H7 (cell line): ENCODE measurements around the gene TLCD4. TPM values are rescaled to one million over a fixed set of nuclear protein-coding genes. Genes with fewer than 3 reads are reported as not detected.
"Not testable (repeated sequence)": the region's sequence is repeated elsewhere in the genome, so short reads cannot be mapped to it uniquely, and the experiment has no call there.

Source experiments
- DNase-seq: peaks from one replicate; pipeline ENCODE4 v3.0.0; 2012
- H3K27me3 ChIP-seq: 2 replicates; pipeline ENCODE4 v1.6.0; 2011; ENCODE audit warnings: mild to moderate bottlenecking, low read length; ENCODE audit not compliant: control insufficient read depth, insufficient read depth
- H3K36me3 ChIP-seq: replicated peaks from 2 replicates; pipeline ENCODE4 v1.5.1; 2011; ENCODE audit warnings: low read length; ENCODE audit not compliant: control insufficient read depth, insufficient read depth
- H3K4me3 ChIP-seq: 2 replicates; pipeline ENCODE4 v1.5.1; 2011; ENCODE audit warnings: low read depth, mild to moderate bottlenecking, control low read depth, low read length, moderate library complexity; ENCODE audit not compliant: insufficient read depth
- total RNA-seq: library from RNA; depleted of rRNA; stranded (reverse); fragments of >200 nt; shearing (Covaris generic); gene quantifications from 2 replicates; pipeline ENCODE4 v1.2.3, GENCODE V29; 2014

The TLCD4 gene
- total RNA-seq, 1 experiment from 2014 or later: 3.3 TPM

DNA sequence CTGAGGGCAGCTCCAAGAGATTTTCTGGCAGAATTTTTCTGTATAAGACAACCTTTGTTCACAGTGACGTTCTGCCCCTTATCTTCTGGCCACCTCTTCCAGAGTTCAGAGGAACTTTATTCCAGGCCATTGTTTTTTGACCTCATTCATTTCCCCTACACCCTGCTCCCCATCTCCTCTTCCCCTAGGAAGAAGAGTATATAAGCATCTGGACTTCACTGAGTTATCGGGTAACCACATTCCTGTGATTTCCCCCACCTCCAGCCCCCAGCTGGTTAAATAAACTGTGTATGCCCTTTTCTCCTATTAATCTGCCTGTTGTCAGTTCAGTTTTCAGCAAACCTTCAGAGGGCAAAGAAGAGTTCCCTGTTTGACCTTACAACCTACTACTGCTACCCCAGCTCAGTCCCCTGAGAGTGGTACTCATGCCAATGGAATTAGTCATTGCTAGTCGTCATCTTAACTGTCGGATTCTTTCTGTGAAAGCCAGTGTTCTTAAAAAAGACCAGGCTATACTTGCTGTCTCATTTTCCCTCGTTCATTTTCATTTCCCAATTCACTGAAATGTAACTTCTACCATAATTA, 30.1 kb upstream of the TLCD4 start:
- DNase-seq: peak; percentile 35
- H3K36me3 ChIP-seq: no peaks in the 10 kb centered on the region
- H3K4me3 ChIP-seq: no peak overlapping the region
- H3K27me3 ChIP-seq: no peaks in the 10 kb centered on the region

DNA sequence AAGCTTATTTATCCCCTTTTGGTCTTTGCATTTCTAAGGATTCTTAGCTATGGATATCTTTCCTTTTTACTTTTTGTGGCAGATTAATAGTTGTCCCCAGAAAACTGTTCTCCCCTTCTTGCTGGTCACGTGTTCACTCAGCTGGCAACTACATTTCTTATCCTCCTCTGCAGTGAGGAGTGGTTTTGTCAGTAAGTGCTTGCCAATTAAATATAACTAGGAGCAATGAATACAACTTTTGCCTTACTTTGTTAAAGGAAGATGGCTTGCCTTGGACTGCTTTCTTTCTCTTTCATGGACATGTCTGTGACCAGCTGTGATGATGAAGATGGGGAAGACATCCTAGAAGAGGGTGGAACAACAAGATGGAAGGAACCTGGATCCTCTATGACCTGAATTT, 28.9 kb upstream of the TLCD4 start:
- Histone ChIP-seq H3K27me3 (no peaks in the 10 kb centered on the region), H3K36me3 (no peaks in the 10 kb centered on the region), H3K4me3 (no peak overlapping the region)
- no peak for DNase-seq

DNA sequence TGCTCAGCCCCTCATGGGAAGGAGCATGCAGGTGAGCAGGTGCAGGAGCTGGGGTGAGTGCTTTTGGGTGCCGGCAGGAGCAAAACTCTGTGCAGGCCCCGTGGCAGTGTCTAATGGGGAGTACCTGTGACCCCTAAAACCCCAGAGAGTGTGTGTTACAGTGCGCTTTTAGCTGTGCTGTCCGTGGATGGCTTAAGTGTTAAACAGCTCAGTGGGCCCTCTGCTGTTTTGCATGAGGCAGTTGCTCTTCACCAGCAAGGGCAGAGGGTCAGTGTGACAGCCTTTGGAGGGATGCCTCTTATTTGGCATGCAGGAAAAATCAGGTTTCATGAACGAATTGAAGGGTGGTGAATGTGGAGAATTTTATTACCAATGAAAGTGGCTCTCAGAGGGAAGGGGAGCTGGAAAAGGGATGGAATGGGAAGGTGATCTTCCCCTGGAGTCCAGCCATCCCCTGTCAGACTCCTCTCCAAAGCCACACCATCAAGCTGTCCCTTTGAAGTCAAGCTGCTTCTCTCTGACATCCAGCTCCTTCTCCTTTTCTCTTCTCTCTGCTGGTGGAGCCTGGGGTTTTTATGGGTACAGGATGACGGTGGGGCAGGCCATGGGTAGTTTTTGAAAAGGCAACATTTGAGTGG, 27.4 kb upstream of the TLCD4 start:
- Histone ChIP-seq H3K4me3 (no peak overlapping the region), H3K27me3 (no peaks in the 10 kb centered on the region), H3K36me3 (no peaks in the 10 kb centered on the region)
- DNase-seq: no peak

DNA sequence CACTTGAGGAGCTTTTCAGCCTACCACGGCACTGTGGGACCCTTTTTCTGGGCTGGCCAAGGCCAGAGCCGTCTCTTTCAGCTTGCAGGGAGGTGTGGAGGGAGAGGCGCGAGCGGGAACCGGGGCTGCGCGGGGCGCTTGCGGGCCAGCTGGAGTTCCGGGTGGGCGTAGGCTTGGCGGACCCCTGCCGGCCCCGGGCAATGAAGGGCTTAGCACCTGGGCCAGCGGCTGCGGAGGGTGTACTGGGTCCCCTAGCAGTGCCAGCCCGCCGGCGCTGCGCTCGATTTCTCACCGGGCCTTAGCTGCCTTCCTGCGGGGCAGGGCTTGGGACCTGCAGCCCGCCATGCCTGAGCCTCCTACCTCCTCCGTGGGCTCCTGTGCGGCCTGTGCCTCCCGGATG, 25.9 kb upstream of the TLCD4 start:
- not testable (repeated sequence) for H3K36me3 ChIP-seq, H3K27me3 ChIP-seq, DNase-seq, H3K4me3 ChIP-seq

DNA sequence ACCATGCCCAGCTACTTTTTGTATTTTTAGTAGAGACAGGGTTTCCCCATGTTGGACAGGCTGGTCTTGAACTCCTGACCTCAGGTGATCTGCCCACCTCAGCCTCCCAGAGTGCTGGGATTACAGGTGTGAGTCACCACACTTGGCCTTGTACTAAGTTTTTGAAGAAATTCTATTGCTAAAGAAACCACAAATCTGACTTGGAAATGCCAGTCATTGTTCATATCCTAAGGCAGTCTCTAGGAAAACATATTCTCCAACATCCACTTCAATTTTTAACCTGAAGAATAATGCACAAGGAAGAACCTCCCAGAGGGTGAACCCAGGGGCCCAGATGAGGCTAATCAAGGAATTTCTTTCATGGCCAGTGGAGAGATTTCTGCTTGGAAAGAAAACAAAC, 24.3 kb upstream of the TLCD4 start:
- not testable (repeated sequence) for H3K27me3 ChIP-seq, H3K36me3 ChIP-seq, DNase-seq, H3K4me3 ChIP-seq

DNA sequence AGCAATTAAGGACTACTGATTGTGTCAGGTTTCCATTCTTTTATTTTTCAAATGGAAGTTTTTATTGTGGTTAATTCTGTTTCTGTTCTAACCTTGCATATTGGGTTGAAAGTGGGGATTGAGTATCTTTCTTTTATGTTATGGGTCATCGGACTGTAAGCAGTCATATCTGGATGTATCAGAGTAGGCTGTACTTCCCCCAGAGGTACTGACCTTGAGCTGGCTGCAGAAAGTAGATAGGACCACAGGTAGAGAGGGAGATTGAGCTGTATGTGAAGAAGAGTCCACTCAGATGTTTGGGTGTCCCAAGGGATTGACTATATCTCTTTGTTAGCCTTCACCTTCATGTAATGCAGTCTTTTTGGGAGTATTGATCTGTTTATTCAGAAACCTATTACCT, 23.9 kb upstream of the TLCD4 start:
- Histone ChIP-seq H3K4me3 (no peak overlapping the region), H3K36me3 (no peaks in the 10 kb centered on the region), H3K27me3 (no peaks in the 10 kb centered on the region)
- DNase-seq: no peak

DNA sequence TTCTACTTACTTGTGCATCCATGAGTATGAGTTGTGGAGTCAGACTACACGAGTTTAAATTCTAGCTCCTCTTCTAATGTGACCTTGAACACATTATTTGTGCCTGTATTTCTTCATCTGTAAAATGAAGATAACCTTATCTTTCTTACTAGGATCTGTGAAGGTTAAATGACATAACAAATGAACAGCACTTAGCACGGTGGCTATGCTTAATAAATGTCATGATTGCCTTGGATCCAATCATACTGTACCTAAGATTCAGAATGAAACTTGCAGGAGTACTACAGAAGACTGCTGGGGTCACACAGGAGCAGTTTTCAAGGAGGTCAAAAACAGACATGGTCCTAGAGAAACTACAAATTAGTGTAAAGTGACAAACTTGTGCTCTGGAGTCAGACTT, 22.2 kb upstream of the TLCD4 start:
- Histone ChIP-seq H3K27me3 (no peaks in the 10 kb centered on the region), H3K4me3 (no peak overlapping the region)
- no peak for DNase-seq

DNA sequence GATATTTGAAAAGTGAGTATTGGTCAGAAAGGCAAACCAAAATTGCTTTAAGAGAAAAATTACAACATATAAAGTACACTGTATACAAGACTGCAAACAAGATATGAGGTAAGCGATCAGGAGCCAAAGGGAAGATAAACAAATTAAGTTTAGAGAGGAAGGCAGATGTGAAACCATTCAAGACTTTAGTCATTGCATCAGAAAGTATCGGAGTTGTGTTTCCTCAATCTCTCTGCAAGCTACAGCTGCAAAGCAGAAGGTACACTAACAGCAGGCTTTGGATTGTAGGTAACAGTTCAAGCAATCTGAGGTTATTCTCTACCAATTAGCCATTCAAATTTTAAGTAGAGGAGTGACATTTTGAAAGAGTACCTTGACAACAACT, 21.3 kb upstream of the TLCD4 start:
- no peak overlapping the region for H3K4me3 ChIP-seq
- DNase-seq: no peak
- H3K36me3 ChIP-seq: no peaks in the 10 kb centered on the region

More for the DNA sequence above, 22.2 kb upstream of the TLCD4 start:
- H3K36me3 ChIP-seq: no peaks in the 10 kb centered on the region

DNA sequence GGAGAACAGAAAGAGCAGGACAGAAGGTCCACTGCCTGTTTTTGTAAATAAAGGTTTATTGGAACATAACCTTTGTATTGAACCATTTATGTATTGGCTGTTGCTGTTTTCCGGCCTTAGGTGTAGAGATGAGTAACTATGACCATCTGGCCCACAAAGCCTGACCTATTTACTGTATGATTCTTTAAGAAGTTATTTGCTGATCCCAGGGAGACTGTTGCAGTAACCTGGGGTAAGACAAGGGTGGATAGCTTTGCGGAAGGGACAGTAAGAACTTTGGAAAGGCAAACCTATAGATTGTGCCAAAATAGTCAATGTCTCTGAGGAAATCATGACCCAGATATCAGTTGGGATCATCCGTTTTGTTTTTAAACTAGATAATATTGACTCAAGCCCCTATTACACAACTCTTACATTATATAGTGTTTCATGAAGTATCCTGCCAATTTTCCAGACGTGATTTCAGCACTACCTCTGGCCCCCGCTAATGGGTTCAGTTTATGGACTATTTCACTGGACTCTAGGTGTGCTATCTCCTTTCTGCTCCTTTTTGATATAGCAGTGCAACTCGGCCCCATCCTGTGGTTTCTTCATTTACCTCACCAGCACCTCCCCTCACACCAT, 20.8 kb upstream of the TLCD4 start:
- Histone ChIP-seq H3K4me3 (no peak overlapping the region), H3K36me3 (no peaks in the 10 kb centered on the region), H3K27me3 (no peaks in the 10 kb centered on the region)
- no peak for DNase-seq

More for the DNA sequence above, 21.3 kb upstream of the TLCD4 start:
- H3K27me3 ChIP-seq: no peaks in the 10 kb centered on the region

DNA sequence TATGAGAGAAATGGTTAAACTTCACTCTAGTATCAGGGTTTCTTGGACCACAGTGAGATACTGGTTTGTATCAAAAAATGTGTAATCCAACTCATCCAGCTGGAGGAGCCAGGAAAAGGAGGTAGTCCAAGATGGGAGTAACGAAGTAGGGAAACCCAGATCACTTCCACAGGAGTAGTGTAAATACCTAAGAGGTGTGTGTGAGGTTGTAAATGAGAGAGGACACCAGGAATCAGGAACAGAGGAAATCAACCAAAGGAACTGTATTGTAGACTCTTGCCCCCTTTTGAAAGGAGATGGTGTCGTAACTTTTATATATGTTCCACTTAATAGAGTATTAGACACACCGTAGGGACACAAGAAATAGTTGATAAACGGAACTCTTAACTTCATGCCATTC, 19.7 kb upstream of the TLCD4 start:
- Histone ChIP-seq H3K4me3 (no peak overlapping the region), H3K36me3 (no peaks in the 10 kb centered on the region)

DNA sequence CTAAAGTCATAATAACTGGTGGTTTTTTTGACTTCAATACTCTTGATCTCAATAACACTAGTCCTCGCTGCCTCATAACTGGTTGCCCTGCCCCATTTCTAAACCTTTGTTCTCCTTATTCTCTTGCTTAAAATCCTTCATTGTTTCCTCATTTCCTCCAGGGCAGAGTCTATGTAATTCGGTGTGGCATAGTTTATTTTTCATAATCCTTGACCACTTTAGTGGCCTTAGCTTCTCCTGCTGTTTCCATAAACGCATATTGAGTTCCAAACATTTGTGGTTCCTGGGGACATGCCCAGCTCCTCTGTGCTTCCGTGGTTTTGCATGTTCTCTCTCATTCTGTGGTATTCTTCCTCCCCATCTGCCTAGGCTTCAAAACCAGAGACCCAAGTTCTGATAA, 19.0 kb upstream of the TLCD4 start:
- DNase-seq: no peak
- Histone ChIP-seq H3K36me3 (no peaks in the 10 kb centered on the region), H3K27me3 (no peaks in the 10 kb centered on the region), H3K4me3 (no peak overlapping the region)

More for the DNA sequence above, 19.7 kb upstream of the TLCD4 start:
- DNase-seq: no peak
- H3K27me3 ChIP-seq: no peaks in the 10 kb centered on the region

DNA sequence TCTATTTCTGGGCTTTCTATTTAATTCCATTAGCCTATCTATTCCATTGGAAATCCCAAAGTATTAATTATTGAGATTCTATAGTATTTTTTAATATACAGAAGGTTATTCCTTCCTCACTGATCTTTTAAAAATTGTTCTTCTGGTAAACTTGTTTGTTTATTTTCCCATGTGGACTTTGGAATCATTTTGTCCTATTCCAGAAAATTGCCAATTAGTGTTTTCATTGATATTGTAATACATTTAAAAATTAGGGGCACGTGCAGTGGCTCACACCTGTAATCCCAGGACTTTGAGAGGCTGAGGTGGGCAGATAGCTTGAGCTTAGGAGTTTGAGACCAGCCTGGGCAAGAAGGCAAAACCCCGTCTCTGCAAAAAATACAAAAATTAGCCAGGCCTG, 8.4 kb upstream of the TLCD4 start:
- H3K27me3 ChIP-seq: no peaks in the 10 kb centered on the region
- no peak overlapping the region for H3K4me3 ChIP-seq
- no peak for DNase-seq
- H3K36me3 ChIP-seq: no peaks in the 10 kb centered on the region

DNA sequence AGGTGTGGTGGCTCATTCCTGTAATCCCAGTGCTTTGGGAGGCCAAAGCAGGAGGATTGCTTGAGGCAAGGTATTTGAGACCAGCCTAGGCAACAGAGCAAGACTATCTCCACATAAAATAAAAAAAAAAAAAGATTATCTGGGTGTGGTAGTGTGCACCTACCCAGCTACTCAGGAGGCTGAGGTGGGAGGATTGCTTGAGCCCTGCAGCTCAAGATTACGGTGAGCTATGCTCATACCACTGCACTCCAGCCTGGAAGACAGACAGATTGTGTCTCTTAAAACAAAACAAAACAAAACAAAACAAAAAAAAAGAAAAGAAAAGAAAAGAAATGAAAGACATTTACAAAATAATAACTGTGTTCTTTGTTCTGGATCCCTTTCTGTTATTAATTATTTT, 6.1 kb upstream of the TLCD4 start:
- Histone ChIP-seq H3K4me3 (no peak overlapping the region), H3K27me3 (no peaks in the 10 kb centered on the region), H3K36me3 (no peaks in the 10 kb centered on the region)
- no peak for DNase-seq

DNA sequence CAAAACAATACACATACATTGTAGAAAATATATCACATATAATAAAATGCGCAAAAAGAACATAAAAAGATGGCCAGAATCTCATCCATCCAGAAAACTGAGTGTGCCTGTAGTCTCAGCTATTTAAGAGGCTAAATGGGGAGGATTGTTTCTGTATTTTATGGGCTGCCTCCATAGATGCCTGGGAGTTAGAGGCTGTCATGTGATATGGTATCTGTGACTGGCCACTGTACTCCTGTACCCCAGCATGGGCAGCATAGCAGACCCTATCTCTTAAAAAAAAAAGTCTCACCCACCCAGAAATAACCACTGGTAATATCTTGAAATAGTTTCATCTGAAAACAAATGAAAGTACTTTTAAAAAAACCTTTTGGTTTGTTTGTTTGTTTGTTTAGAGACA, 3.5 kb upstream of the TLCD4 start:
- no peak for DNase-seq
- Histone ChIP-seq H3K27me3 (peaks cover 9% of the 10 kb centered on the region), H3K36me3 (no peaks in the 10 kb centered on the region), H3K4me3 (no peak overlapping the region)

DNA sequence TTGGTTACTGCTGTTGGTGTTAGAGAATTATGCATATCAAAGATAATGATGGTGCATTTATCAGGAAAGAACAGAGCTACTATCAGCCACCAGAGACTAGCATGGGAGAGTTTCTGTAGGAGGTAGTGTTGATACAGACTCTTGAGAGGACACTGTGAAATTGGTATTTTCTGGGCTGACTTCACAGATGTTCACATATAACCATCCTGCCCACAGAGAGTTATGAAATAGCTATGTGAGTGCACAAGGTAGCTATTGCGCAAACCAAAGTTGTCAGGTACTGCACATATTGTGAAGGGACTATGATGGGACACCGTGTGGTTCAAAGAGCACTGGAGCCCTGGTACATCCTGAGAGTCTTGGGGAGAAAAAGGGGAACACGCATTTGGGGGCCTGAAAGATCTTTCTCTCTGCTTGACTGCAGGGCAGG, 1.4 kb upstream of the TLCD4 start:
- no peak for DNase-seq
- no peak overlapping the region for H3K4me3 ChIP-seq
- peaks cover 19% of the 10 kb centered on the region for H3K27me3 ChIP-seq

More for the DNA sequence above, 1.4 kb upstream of the TLCD4 start:
- H3K36me3 ChIP-seq: no peaks in the 10 kb centered on the region
